Right cardiac atrium (tissue), 5 donors: ENCODE data around the gene LGALS7B. TPM values are rescaled to one million over a fixed set of nuclear protein-coding genes. Genes with fewer than 3 reads are reported as not detected.
"Not testable (repeated sequence)": the region's sequence is repeated elsewhere in the genome, so short reads cannot be mapped to it uniquely, and the experiment has no call there.

Experiments
- ATAC-seq, 2 donors: fragments of 200-7000 bp; cut with Tn5 transposase; one replicate each; pipeline versions ENCODE4 v1.8.0 to v1.9.1; 2020; ENCODE audit warnings: moderate library complexity in 2 of 2, mild to moderate bottlenecking in 1 of 2
- DNase-seq, 3 donors: peaks; one replicate each; pipeline ENCODE4 v3.0.0-alpha.2; 2020
- H3K27ac ChIP-seq: one replicate; pipeline ENCODE4 v1.5.1; 2013; ENCODE audit warnings: mild to moderate bottlenecking, low read length, control low read depth, moderate library complexity
- H3K27me3 ChIP-seq: one replicate; pipeline ENCODE4 v1.6.1; 2013; ENCODE audit not compliant: control insufficient read depth, insufficient read depth
- H3K4me1 ChIP-seq: one replicate; pipeline ENCODE4 v1.6.1; 2013; ENCODE audit warnings: low read length; ENCODE audit not compliant: control insufficient read depth, insufficient read depth
- H3K4me3 ChIP-seq: one replicate; pipeline ENCODE4 v1.5.1; 2013; ENCODE audit warnings: low read length, control low read depth
- H3K9me3 ChIP-seq: one replicate; pipeline ENCODE4 v1.6.1; 2013; ENCODE audit warnings: low read length; ENCODE audit not compliant: control insufficient read depth
- WGBS: extraction: QIAGEN DNeasy Blood & Tissue Kit; methylation state at CpG from one replicate; pipeline ENCODE4 v1.1.7; 2013; 5-methylcytosine and 5-hydroxymethylcytosine counted together
- intact Hi-C, 4 donors: fragments of 100-400 bp; cut with DNase I; formaldehyde crosslinking; loops; one replicate each; pipeline versions ENCODE4 v1.11.0 to v1.14.0; 2022 to 2023
- polyA plus RNA-seq: library from polyadenylated mRNA; stranded (reverse); fragments of 200-250 nt; gene quantifications from one replicate; pipeline ENCODE4 v1.2.3, GENCODE V29; 2013
- total RNA-seq, 4 donors: library from RNA; stranded (reverse); fragmentation: NEBNext Ultra II Directional; extraction: Animal tissue kit (Norgen Biotek cat#: 25700); gene quantifications; one replicate each; pipeline ENCODE4 v1.2.1, GENCODE V29; 2021
- donor health status: healthy with polysubstance abuse.
- donor health status: DM: no; HTN: yes; CAD: no.
- donor health status: DM: no; HTN: no; CAD: no.
- donor health status: DM: no; HTN: yes; CAD: no; lungs with severe emphysema.
- donor health status: DM: yes; HTN: yes; CAD: no.

LGALS7B gene
- total and polyA plus RNA-seq, 5 donors = 0.70 TPM; not detected in 4

- H3K4me3 ChIP-seq, ATAC-seq, intact Hi-C loops, DNase-seq, H3K4me1 ChIP-seq, H3K27ac ChIP-seq, H3K27me3 ChIP-seq, H3K9me3 ChIP-seq: not testable (repeated sequence)
- 89% methylated on average over 3 of the region's 3 CpGs for WGBS
Observed at GRCh38 chr19:38786061-38786460, 2.9 kb upstream of the LGALS7B start.

GRCh38 chr19:38786572-38787265, 2.3 kb upstream of the LGALS7B start:
- H3K27ac ChIP-seq = no peak overlapping the region
- 72% methylated on average over 11 of the region's 11 CpGs for whole genome bisulfite sequencing
- H3K4me3 ChIP-seq = no peak overlapping the region
- no peaks in the 10 kb centered on the region for H3K27me3 ChIP-seq
- ATAC-seq = no peak
- no peaks in the 10 kb centered on the region for H3K9me3 ChIP-seq
- H3K4me1 ChIP-seq = no peaks in the 10 kb centered on the region
- DNase-seq = no peak
- intact Hi-C loops = no loop called here

- H3K27me3 ChIP-seq, H3K27ac ChIP-seq, H3K4me1 ChIP-seq, H3K9me3 ChIP-seq, DNase-seq, intact Hi-C loops, H3K4me3 ChIP-seq: not testable (repeated sequence)
- 55% methylated on average over 18 of the region's 49 CpGs for WGBS
- ATAC-seq = peak; percentile 3 to 6
Observed at GRCh38 chr19:38790507-38791403, 1.8 kb downstream of the LGALS7B start.

- intact Hi-C loops, H3K9me3 ChIP-seq, H3K4me1 ChIP-seq, DNase-seq, H3K27ac ChIP-seq, H3K27me3 ChIP-seq, H3K4me3 ChIP-seq: not testable (repeated sequence)
- WGBS = no CpG with 5 or more reads among the region's 40 CpGs
- ATAC-seq = peak; percentile 95
Observed at GRCh38 chr19:38791451-38792064, 2.6 kb downstream of the LGALS7B start.

GRCh38 chr19:38792250-38793111, 3.5 kb downstream of the LGALS7B start:
- peak; percentile 55 to 62 for ATAC-seq
- intact Hi-C loops = no loop called here
- Histone ChIP-seq H3K27ac (no peak overlapping the region), H3K4me3 (no peak overlapping the region), H3K4me1 (no peaks in the 10 kb centered on the region), H3K9me3 (no peaks in the 10 kb centered on the region), H3K27me3 (no peaks in the 10 kb centered on the region)
- peak; percentile 55 to 86 (median 86) for DNase-seq
- 21% methylated on average over 65 of the region's 71 CpGs for WGBS

- H3K27ac ChIP-seq = no peak overlapping the region
- WGBS = 71% methylated on average over 8 of the region's 8 CpGs
- no peaks in the 10 kb centered on the region for H3K4me1 ChIP-seq
- no peak for DNase-seq
- H3K27me3 ChIP-seq = no peaks in the 10 kb centered on the region
- no peak for ATAC-seq
- intact Hi-C loops = no loop called here
- H3K4me3 ChIP-seq = no peak overlapping the region
- H3K9me3 ChIP-seq = no peaks in the 10 kb centered on the region
Observed at GRCh38 chr19:38793177-38793576, 4.2 kb downstream of the LGALS7B start.

- DNase-seq (no peak), ATAC-seq (no peak)
- H3K27me3 ChIP-seq = no peaks in the 10 kb centered on the region
- H3K27ac ChIP-seq = no peak overlapping the region
- WGBS = 96% methylated on average over 5 of the region's 5 CpGs
- H3K4me3 ChIP-seq = no peak overlapping the region
- H3K9me3 ChIP-seq = no peaks in the 10 kb centered on the region
- no peaks in the 10 kb centered on the region for H3K4me1 ChIP-seq
- intact Hi-C loops = no loop called here
Observed at GRCh38 chr19:38793671-38794070, 4.7 kb downstream of the LGALS7B start.

- no peak overlapping the region for H3K4me3 ChIP-seq
- DNase-seq (no peak), ATAC-seq (no peak)
- H3K27me3 ChIP-seq = no peaks in the 10 kb centered on the region
- intact Hi-C loops = no loop called here
- H3K27ac ChIP-seq = no peak overlapping the region
- no peaks in the 10 kb centered on the region for H3K9me3 ChIP-seq
- H3K4me1 ChIP-seq = no peaks in the 10 kb centered on the region
- WGBS = 91% methylated on average over 4 of the region's 4 CpGs
Observed at GRCh38 chr19:38795549-38795948, 6.5 kb downstream of the LGALS7B start.

GRCh38 chr19:38796154-38796553, 7.2 kb downstream of the LGALS7B start:
- Histone ChIP-seq H3K27me3 (no peaks in the 10 kb centered on the region), H3K4me3 (no peak overlapping the region), H3K9me3 (no peaks in the 10 kb centered on the region), H3K4me1 (no peaks in the 10 kb centered on the region), H3K27ac (no peak overlapping the region)
- ATAC-seq (no peak), DNase-seq (no peak)
- intact Hi-C loops = no loop called here
- 73% methylated on average over 2 of the region's 2 CpGs for WGBS

- WGBS = 96% methylated on average over 29 of the region's 33 CpGs
- H3K4me3 ChIP-seq, ATAC-seq, intact Hi-C loops, DNase-seq, H3K27me3 ChIP-seq, H3K27ac ChIP-seq, H3K9me3 ChIP-seq, H3K4me1 ChIP-seq: not testable (repeated sequence)
Observed at GRCh38 chr19:38797781-38798180, 8.8 kb downstream of the LGALS7B start.
